GM12878 (cell line): ENCODE measurements around the gene SEMA4D. TPM values are rescaled to one million over a fixed set of nuclear protein-coding genes. Genes with fewer than 3 reads are reported as not detected.

ENCODE experiments used
- ATAC-seq: fragments of 200-7000 bp; cut with Tn5 transposase; 3 replicates; pipeline ENCODE4 v1.9.1; 2020; ENCODE audit warnings: mild to moderate bottlenecking, moderate library complexity
- BruUV-seq: library from RNA; stranded (reverse); fragments of 400-500 nt; replicated peaks from 2 replicates; lab custom pipeline; 2021; lab: Mats Ljungman, UMichigan
- CTCF ChIA-PET: fragments of 300-600 bp; sonication (Branson Sonifier 250); formaldehyde crosslinking; extraction: SDS; loops from one replicate; lab custom pipeline; 2021; ENCODE audit warnings: inconsistent platforms; lab: Yijun Ruan, JAX
- POLR2A ChIA-PET: fragments of 350-600 bp; formaldehyde crosslinking; extraction: SDS; loops from one replicate; lab custom pipeline; 2021; ENCODE audit warnings: inconsistent platforms; lab: Charles Lee
- RAD21 ChIA-PET: fragments of 300-600 bp; sonication (Branson Sonifier 250); formaldehyde crosslinking; loops from one replicate; lab custom pipeline; 2023; ENCODE audit warnings: antibody characterized with exemption; ENCODE audit not compliant: unreplicated experiment; lab: Charles Lee
- SMC1A ChIA-PET: fragments of 300-600 bp; sonication (Branson Sonifier 250); formaldehyde crosslinking; loops from one replicate; lab custom pipeline; 2023; ENCODE audit not compliant: unreplicated experiment, uncharacterized antibody; lab: Charles Lee
- DNase-seq: peaks from one replicate; pipeline ENCODE4 v3.0.0-alpha.2; 2011; ENCODE audit warnings: low read depth, low spot score
- FAIRE-seq: peaks from 3 replicates; lab custom pipeline; 2011; peaks lifted over from hg19 to GRCh38; lab: Jason Lieb, UNC
- H2AFZ ChIP-seq: 2 replicates; pipeline ENCODE4 v1.6.0; 2011; ENCODE audit warnings: low read depth, low read length, control low read depth; ENCODE audit not compliant: control insufficient read depth
- H3K27ac ChIP-seq: 2 replicates; pipeline ENCODE4 v1.5.1; 2011; ENCODE audit warnings: control low read depth; ENCODE audit not compliant: control insufficient read depth, insufficient read depth
- H3K27me3 ChIP-seq, 2 experiments: replicated peaks in 1 of 2; 2 replicates each; pipeline versions ENCODE4 v1.6.0 to v1.6.1; 2011; ENCODE audit warnings: low read length in 1 of 2; ENCODE audit not compliant: control insufficient read depth in 2 of 2, insufficient read depth in 2 of 2
- H3K36me3 ChIP-seq, 2 experiments: 2 replicates each; pipeline ENCODE4 v1.5.1; 2011; ENCODE audit warnings: low read length in 1 of 2; ENCODE audit not compliant: control insufficient read depth in 2 of 2, insufficient read depth in 2 of 2
- H3K4me1 ChIP-seq: 2 replicates; pipeline ENCODE4 v1.6.1; 2011; ENCODE audit warnings: mild to moderate bottlenecking, low read length, moderate library complexity, mixed read lengths; ENCODE audit not compliant: control insufficient read depth, insufficient read depth
- H3K4me2 ChIP-seq: 2 replicates; pipeline ENCODE4 v1.6.0; 2011; ENCODE audit warnings: control low read depth; ENCODE audit not compliant: control insufficient read depth, insufficient read depth
- H3K4me3 ChIP-seq: fragments of 200-600 bp; sonication (generic); 2 replicates; pipeline ENCODE4 v1.5.1; 2016
- H3K79me2 ChIP-seq: 2 replicates; pipeline ENCODE4 v1.6.0; 2011; ENCODE audit warnings: low read length; ENCODE audit not compliant: control insufficient read depth, insufficient read depth
- H3K9ac ChIP-seq: 2 replicates; pipeline ENCODE4 v1.8.0; 2011; ENCODE audit warnings: low read length, control low read depth, mixed read lengths; ENCODE audit not compliant: control insufficient read depth, insufficient read depth
- H3K9me3 ChIP-seq: replicated peaks from 3 replicates; pipeline ENCODE4 v1.5.1; 2011; ENCODE audit warnings: mild to moderate bottlenecking, low read length; ENCODE audit not compliant: control insufficient read depth, insufficient read depth
- H4K20me1 ChIP-seq: 2 replicates; pipeline ENCODE4 v1.6.0; 2011; ENCODE audit not compliant: control insufficient read depth, insufficient read depth
- ATF7 ChIP-seq: fragments of 450-650 bp; IDR thresholded peaks from 2 replicates; pipeline ENCODE4 v1.6.1; 2016; ENCODE audit warnings: low read depth, mild to moderate bottlenecking
- BCL11A ChIP-seq: IDR thresholded peaks from 2 replicates; pipeline ENCODE4 v1.6.1; 2011; ENCODE audit warnings: low read depth, low read length
- DPF2 ChIP-seq: fragments of 450-650 bp; IDR thresholded peaks from 2 replicates; pipeline ENCODE4 v1.6.1; 2017; ENCODE audit warnings: mild to moderate bottlenecking
- EZH2 ChIP-seq: IDR thresholded peaks from 2 replicates; pipeline ENCODE4 v1.6.1; 2012; ENCODE audit warnings: low read depth, mild to moderate bottlenecking, control low read depth, inconsistent platforms, low read length, borderline replicate concordance; ENCODE audit not compliant: control insufficient read depth
- IRF4 ChIP-seq: IDR thresholded peaks from 2 replicates; pipeline ENCODE4 v1.6.1; 2011; ENCODE audit warnings: low read depth, low read length
- KLF5 ChIP-seq: fragments of 450-650 bp; IDR thresholded peaks from 2 replicates; pipeline ENCODE4 v1.6.1; 2014; ENCODE audit warnings: mild to moderate bottlenecking; ENCODE audit not compliant: partially characterized antibody
- LARP7 ChIP-seq: fragments of 450-650 bp; IDR thresholded peaks from 2 replicates; pipeline ENCODE4 v1.6.1; 2017; ENCODE audit warnings: mild to moderate bottlenecking
- PAX5 ChIP-seq: IDR thresholded peaks from 2 replicates; pipeline ENCODE4 v1.6.1; 2011; ENCODE audit warnings: low read depth, low read length, borderline replicate concordance
- PAX8 ChIP-seq: fragments of 450-650 bp; IDR thresholded peaks from 2 replicates; pipeline ENCODE4 v1.6.1; 2017; ENCODE audit warnings: mild to moderate bottlenecking, moderate library complexity
- SP1 ChIP-seq: IDR thresholded peaks from one replicate; pipeline ENCODE4 v1.6.1; 2011; ENCODE audit warnings: low read depth, low read length
- WRNIP1 ChIP-seq: IDR thresholded peaks from 2 replicates; pipeline ENCODE4 v1.6.1; 2011; ENCODE audit warnings: low read depth, low read length, improper control_type of control experiment, borderline replicate concordance
- ZBED1 ChIP-seq: IDR thresholded peaks from 2 replicates; pipeline ENCODE4 v1.6.1; 2016; ENCODE audit warnings: borderline replicate concordance
- WGBS: methylation state at CpG from one replicate; pipeline ENCODE4 v1.1.6; 2016; ENCODE audit warnings: low lambda C conversion rate; ENCODE audit not compliant: insufficient replicate concordance, insufficient coverage; ENCODE audit errors: missing lambda C conversion rate; 5-methylcytosine and 5-hydroxymethylcytosine counted together
- in situ Hi-C: fragments of 300-500 bp; cut with MboI; formaldehyde crosslinking; loops from 9 replicates; pipeline ENCODE4 v1.14.3; 2018; ENCODE audit warnings: mixed read lengths
- intact Hi-C: fragments of 100-400 bp; cut with micrococcal nuclease; formaldehyde crosslinking; loops from one replicate; pipeline ENCODE4 v1.14.2; 2022; ENCODE audit not compliant: unreplicated experiment
- polyA plus RNA-seq, 11 experiments: library from polyadenylated mRNA; depleted of rRNA in 4 of 11; unstranded in 6 of 11; stranded (reverse) in 5 of 11; fragments of >200 nt; fragmentation: Nextera tagmentation in 4 of 11; fragmentation: Illumina TruSeq in 1 of 11; extraction: Ambion mirVana in 4 of 11; extraction: Trizol in 1 of 11; gene quantifications; 1 replicate in 1 of 11; 2 replicates in 10 of 11; pipeline versions ENCODE4 v1.2.1 to v1.2.3, GENCODE V29; 2011 to 2016; ENCODE audit warnings: inconsistent platforms in 2 of 11, missing spikeins in 2 of 11, low read depth in 1 of 11
- total RNA-seq, 4 experiments: library from RNA; depleted of rRNA in 3 of 4; stranded (reverse); fragments of >200 nt in 3 of 4; fragmentation: Illumina TruSeq in 1 of 4; extraction: Trizol in 1 of 4; gene quantifications; 2 replicates each; pipeline versions ENCODE4 v1.2.1 to v1.2.3, GENCODE V29; 2013 to 2021
- TF ChIP-seq, protein P1 (sequence below): IDR thresholded peaks from 2 replicates; pipeline ENCODE4 v1.6.1; 2012; ENCODE audit warnings: low read depth, low read length, improper control_type of control experiment
- TF ChIP-seq, protein P2 (sequence below): fragments of 450-650 bp; IDR thresholded peaks from 2 replicates; pipeline ENCODE4 v1.6.1; 2017; ENCODE audit warnings: mild to moderate bottlenecking
- TF ChIP-seq, protein P3 (sequence below): IDR thresholded peaks from 2 replicates; pipeline ENCODE4 v1.6.1; 2012; ENCODE audit warnings: low read depth, low read length, improper control_type of control experiment
- TF ChIP-seq, protein P4 (sequence below): fragments of 450-650 bp; IDR thresholded peaks from 2 replicates; pipeline ENCODE4 v1.6.1; 2017; ENCODE audit warnings: antibody characterized with exemption, mild to moderate bottlenecking, moderate library complexity
- TF ChIP-seq, protein P5 (sequence below): fragments of 450-650 bp; IDR thresholded peaks from 2 replicates; pipeline ENCODE4 v1.6.1; 2016; ENCODE audit warnings: mild to moderate bottlenecking

Gene SEMA4D
- total and polyA plus RNA-seq, 10 of the 15 experiments (the other 5 are each of a cell fraction or from before 2014, with no cell fraction given) = 15.1 to 136 (median 39.6) TPM

DNA sequence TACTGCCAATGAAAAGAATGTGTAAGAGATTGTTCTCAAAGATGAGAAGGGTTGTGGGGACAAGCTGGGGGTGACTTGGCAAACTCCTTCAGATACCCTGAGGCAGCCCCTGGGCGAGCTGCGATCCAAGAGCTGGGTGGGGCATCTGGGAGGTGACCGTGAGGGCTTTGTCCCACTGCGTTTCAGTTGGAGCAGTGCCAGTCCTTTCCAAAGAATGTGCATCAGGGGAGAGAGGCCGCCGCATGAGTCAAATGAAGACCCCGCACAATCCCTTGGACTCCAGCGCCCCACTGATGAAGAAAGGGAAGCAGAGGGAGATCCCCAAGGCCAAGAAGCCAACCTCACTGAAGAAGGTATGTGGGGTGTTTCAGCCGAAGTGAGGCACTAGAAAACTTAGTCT lies 151.2 kb downstream of the SEMA4D start (continued):
- TF ChIP-seq, protein P1, sequence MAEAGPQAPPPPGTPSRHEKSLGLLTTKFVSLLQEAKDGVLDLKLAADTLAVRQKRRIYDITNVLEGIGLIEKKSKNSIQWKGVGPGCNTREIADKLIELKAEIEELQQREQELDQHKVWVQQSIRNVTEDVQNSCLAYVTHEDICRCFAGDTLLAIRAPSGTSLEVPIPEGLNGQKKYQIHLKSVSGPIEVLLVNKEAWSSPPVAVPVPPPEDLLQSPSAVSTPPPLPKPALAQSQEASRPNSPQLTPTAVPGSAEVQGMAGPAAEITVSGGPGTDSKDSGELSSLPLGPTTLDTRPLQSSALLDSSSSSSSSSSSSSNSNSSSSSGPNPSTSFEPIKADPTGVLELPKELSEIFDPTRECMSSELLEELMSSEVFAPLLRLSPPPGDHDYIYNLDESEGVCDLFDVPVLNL = no peak
- no peak for TF ChIP-seq DPF2
- no peak for TF ChIP-seq BCL11A
- no peak for TF ChIP-seq IRF4
- TF ChIP-seq, protein P2, sequence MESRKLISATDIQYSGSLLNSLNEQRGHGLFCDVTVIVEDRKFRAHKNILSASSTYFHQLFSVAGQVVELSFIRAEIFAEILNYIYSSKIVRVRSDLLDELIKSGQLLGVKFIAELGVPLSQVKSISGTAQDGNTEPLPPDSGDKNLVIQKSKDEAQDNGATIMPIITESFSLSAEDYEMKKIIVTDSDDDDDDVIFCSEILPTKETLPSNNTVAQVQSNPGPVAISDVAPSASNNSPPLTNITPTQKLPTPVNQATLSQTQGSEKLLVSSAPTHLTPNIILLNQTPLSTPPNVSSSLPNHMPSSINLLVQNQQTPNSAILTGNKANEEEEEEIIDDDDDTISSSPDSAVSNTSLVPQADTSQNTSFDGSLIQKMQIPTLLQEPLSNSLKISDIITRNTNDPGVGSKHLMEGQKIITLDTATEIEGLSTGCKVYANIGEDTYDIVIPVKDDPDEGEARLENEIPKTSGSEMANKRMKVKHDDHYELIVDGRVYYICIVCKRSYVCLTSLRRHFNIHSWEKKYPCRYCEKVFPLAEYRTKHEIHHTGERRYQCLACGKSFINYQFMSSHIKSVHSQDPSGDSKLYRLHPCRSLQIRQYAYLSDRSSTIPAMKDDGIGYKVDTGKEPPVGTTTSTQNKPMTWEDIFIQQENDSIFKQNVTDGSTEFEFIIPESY = no peak
- TF ChIP-seq ATF7 = no peak
- TF ChIP-seq KLF5 = no peak
- TF ChIP-seq, protein P3, sequence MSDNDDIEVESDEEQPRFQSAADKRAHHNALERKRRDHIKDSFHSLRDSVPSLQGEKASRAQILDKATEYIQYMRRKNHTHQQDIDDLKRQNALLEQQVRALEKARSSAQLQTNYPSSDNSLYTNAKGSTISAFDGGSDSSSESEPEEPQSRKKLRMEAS = no peak

DNA sequence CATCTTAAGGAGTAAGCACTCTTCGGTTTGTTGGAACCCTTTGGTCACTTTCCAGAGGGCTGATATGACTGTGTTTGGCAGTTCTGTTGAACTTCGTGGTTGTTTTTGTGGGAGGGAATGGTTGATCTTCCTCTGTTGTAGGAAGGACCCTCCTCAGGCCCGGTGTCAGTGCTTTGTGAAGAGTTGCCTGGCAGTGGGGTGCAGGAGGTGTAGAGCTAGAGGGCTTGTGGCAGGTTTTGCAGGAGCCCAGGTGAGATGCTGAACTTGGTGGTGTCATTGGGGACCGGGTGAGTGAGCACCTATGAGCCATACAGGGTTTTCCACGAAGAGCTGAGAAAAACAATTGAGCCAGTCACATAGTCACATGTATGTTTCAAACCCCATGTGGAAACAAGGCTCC lies 152.4 kb downstream of the SEMA4D start:
- SMC1A ChIA-PET = no interaction called here
- Histone ChIP-seq H3K36me3 (peaks cover 21 to 32% of the 10 kb centered on the region in 2 experiments), H3K4me2 (no peak overlapping the region), H3K27me3 (no peaks in the 10 kb centered on the region), H4K20me1 (no peaks in the 10 kb centered on the region), H3K9me3 (peaks cover 2% of the 10 kb centered on the region; the same call in 1 of the 3 replicates), H3K4me1 (peaks cover 6% of the 10 kb centered on the region), H3K79me2 (no peaks in the 10 kb centered on the region), H3K27ac (no peak overlapping the region), H2AFZ (no peak overlapping the region), H3K9ac (no peak overlapping the region), H3K4me3 (no peak overlapping the region)
- RAD21 ChIA-PET = no interaction called here
- no peak for ATAC-seq
- WGBS = 87% methylated on average over 5 of the region's 5 CpGs
- CTCF ChIA-PET = no interaction called here
- POLR2A ChIA-PET = no interaction called here
- intact Hi-C loops = no loop called here
- in situ Hi-C loops = no loop called here
- FAIRE-seq = no peak
- DNase-seq = no peak
- BruUV-seq = no TSS peak
- TF ChIP-seq, protein P4, sequence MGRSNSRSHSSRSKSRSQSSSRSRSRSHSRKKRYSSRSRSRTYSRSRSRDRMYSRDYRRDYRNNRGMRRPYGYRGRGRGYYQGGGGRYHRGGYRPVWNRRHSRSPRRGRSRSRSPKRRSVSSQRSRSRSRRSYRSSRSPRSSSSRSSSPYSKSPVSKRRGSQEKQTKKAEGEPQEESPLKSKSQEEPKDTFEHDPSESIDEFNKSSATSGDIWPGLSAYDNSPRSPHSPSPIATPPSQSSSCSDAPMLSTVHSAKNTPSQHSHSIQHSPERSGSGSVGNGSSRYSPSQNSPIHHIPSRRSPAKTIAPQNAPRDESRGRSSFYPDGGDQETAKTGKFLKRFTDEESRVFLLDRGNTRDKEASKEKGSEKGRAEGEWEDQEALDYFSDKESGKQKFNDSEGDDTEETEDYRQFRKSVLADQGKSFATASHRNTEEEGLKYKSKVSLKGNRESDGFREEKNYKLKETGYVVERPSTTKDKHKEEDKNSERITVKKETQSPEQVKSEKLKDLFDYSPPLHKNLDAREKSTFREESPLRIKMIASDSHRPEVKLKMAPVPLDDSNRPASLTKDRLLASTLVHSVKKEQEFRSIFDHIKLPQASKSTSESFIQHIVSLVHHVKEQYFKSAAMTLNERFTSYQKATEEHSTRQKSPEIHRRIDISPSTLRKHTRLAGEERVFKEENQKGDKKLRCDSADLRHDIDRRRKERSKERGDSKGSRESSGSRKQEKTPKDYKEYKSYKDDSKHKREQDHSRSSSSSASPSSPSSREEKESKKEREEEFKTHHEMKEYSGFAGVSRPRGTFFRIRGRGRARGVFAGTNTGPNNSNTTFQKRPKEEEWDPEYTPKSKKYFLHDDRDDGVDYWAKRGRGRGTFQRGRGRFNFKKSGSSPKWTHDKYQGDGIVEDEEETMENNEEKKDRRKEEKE = no peak
- TF ChIP-seq SP1 = no peak
- no peak for TF ChIP-seq ZBED1
- TF ChIP-seq EZH2 = no peak
- TF ChIP-seq PAX8 = no peak
- no peak for TF ChIP-seq PAX5
- TF ChIP-seq, protein P5, sequence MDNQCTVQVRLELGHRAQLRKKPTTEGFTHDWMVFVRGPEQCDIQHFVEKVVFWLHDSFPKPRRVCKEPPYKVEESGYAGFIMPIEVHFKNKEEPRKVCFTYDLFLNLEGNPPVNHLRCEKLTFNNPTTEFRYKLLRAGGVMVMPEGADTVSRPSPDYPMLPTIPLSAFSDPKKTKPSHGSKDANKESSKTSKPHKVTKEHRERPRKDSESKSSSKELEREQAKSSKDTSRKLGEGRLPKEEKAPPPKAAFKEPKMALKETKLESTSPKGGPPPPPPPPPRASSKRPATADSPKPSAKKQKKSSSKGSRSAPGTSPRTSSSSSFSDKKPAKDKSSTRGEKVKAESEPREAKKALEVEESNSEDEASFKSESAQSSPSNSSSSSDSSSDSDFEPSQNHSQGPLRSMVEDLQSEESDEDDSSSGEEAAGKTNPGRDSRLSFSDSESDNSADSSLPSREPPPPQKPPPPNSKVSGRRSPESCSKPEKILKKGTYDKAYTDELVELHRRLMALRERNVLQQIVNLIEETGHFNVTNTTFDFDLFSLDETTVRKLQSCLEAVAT = no peak
- TF ChIP-seq WRNIP1 = no peak
- no peak for TF ChIP-seq LARP7
